Peyer's patch (tissue), 4 donors: ENCODE measurements around the gene COL28A1. TPM values are rescaled to one million over a fixed set of nuclear protein-coding genes. Genes with fewer than 3 reads are reported as not detected.

Experiments used
- DNase-seq, 3 donors: peaks; one replicate each; pipeline ENCODE4 v3.0.0-alpha.2; 2017 to 2019
- H3K27ac ChIP-seq, 4 donors: fragments of 200-600 bp; sonication (generic); one replicate each; pipeline ENCODE4 v1.5.1; 2016 to 2019
- H3K27me3 ChIP-seq, 2 donors: fragments of 200-600 bp; sonication (generic); one replicate each; pipeline ENCODE4 v1.5.1; 2019
- H3K36me3 ChIP-seq, 3 donors: fragments of 200-600 bp; sonication (generic); one replicate each; pipeline ENCODE4 v1.5.1; 2016 to 2019
- H3K4me1 ChIP-seq, 4 donors: fragments of 200-600 bp; sonication (generic); one replicate each; pipeline ENCODE4 v1.5.1; 2016 to 2019
- H3K4me3 ChIP-seq, 4 donors: fragments of 200-600 bp; sonication (generic); 1 replicate in 3 of 4; 2 replicates in 1 of 4; pipeline ENCODE4 v1.5.1; 2016 to 2019; ENCODE audit warnings: mild to moderate bottlenecking in 1 of 4
- H3K9me3 ChIP-seq, 4 donors: fragments of 200-600 bp; sonication (generic); one replicate each; pipeline ENCODE4 v1.5.1; 2016 to 2019; ENCODE audit warnings: mild to moderate bottlenecking in 1 of 4
- POLR2A ChIP-seq, 2 donors: fragments of 450-650 bp; IDR thresholded peaks; one replicate each; pipeline ENCODE4 v1.5.1; 2017; ENCODE audit warnings: antibody characterized with exemption in 2 of 2, mild to moderate bottlenecking in 2 of 2, moderate library complexity in 2 of 2
- total RNA-seq, 4 donors: library from RNA; depleted of rRNA; stranded (reverse); fragments of >200 nt; gene quantifications; one replicate each; pipeline ENCODE4 v1.1.0, GENCODE V29; 2016
- TF ChIP-seq, protein P1 (sequence below), 6 experiments: fragments of 450-650 bp in 4 of 6; fragments of 200-600 bp in 2 of 6; sonication (generic) in 1 of 6; IDR thresholded peaks; one replicate each; pipeline ENCODE4 v1.5.1; 2017 to 2019; ENCODE audit warnings: antibody characterized with exemption in 6 of 6, mild to moderate bottlenecking in 3 of 6, moderate library complexity in 1 of 6

COL28A1 gene
- total RNA-seq, 4 donors from 2014 or later: 1.4 to 5.8 (median 1.9) TPM

DNA sequence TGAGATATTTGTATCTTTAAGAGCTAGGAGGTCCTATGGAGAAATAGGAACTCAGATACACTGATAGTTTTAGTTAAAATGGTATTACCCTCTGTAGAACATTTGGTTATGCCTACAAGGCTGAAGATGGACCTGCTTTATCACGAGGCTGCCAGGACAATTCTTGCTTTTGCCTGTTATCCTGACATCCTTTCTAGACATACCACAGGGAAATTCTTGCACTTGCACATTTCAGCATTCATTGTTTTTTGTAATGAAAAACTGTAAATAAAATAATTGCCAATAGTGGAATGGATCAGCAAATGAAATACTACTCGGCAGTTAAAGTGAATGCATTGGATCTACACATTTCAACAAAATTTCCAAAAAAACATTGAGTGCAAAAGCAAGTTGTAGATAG, 9.7 kb downstream of the COL28A1 start:
- Histone ChIP-seq H3K4me1 (no peaks in the 10 kb centered on the region), H3K9me3 (no peaks in the 10 kb centered on the region), H3K4me3 (no peak overlapping the region), H3K27me3 (no peaks in the 10 kb centered on the region), H3K36me3 (no peaks in the 10 kb centered on the region), H3K27ac (no peak overlapping the region)
- DNase-seq: no peak
- TF ChIP-seq, protein P1, sequence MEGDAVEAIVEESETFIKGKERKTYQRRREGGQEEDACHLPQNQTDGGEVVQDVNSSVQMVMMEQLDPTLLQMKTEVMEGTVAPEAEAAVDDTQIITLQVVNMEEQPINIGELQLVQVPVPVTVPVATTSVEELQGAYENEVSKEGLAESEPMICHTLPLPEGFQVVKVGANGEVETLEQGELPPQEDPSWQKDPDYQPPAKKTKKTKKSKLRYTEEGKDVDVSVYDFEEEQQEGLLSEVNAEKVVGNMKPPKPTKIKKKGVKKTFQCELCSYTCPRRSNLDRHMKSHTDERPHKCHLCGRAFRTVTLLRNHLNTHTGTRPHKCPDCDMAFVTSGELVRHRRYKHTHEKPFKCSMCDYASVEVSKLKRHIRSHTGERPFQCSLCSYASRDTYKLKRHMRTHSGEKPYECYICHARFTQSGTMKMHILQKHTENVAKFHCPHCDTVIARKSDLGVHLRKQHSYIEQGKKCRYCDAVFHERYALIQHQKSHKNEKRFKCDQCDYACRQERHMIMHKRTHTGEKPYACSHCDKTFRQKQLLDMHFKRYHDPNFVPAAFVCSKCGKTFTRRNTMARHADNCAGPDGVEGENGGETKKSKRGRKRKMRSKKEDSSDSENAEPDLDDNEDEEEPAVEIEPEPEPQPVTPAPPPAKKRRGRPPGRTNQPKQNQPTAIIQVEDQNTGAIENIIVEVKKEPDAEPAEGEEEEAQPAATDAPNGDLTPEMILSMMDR (IDR thresholded peaks at IDR 0.05): no peak
- no peak for TF ChIP-seq POLR2A (IDR thresholded peaks at IDR 0.05)

DNA sequence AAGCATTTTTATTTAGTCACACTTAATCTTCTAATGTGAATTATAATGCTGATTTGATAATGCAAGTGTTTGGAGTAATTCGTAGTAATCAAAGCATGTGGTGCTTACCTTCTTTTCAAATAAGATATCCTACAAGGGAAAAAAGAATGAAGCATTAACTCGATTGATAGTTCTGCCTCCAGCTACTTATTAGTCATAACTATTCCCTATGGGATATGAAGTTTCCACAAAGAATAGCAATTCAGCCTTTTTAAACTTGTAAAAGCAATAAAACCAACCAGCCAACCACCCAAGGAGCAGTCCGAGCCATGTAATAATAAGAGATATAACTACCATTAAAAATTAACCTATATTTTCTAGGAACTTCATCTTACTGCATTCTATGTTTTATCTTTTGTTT, 11.6 kb downstream of the COL28A1 start:
- H3K9me3 ChIP-seq: no peaks in the 10 kb centered on the region
- no peak overlapping the region for H3K27ac ChIP-seq
- no peak overlapping the region for H3K4me3 ChIP-seq
- no peaks in the 10 kb centered on the region for H3K4me1 ChIP-seq
- H3K36me3 ChIP-seq: no peaks in the 10 kb centered on the region
- no peaks in the 10 kb centered on the region for H3K27me3 ChIP-seq
- DNase-seq: no peak
- TF ChIP-seq, protein P1 (IDR thresholded peaks at IDR 0.05): no peak
- no peak for TF ChIP-seq POLR2A (IDR thresholded peaks at IDR 0.05)

DNA sequence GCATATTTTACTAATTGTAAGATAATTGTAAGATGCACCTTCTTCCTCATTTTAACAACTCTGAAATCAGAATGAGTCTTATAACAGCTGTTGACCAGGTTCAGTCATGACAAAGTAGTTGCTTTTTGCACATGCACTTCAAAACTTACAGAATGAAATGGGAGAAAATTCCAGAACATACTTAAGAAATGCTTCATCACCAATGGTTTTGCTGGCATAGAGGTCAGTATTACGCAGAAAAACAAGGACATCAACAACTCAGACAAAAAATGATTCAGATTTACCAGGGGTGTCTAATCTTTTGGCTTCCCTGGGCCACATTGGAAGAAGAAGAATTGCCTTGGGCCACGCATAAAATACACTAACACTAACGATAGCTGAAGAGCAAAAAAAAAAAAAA, 13.3 kb downstream of the COL28A1 start:
- Histone ChIP-seq H3K27ac (no peak overlapping the region), H3K9me3 (no peaks in the 10 kb centered on the region), H3K4me1 (no peaks in the 10 kb centered on the region), H3K27me3 (no peaks in the 10 kb centered on the region), H3K36me3 (no peaks in the 10 kb centered on the region), H3K4me3 (no peak overlapping the region)
- no peak for DNase-seq
- TF ChIP-seq POLR2A (IDR thresholded peaks at IDR 0.05): no peak
- TF ChIP-seq, protein P1 (IDR thresholded peaks at IDR 0.05): no peak

DNA sequence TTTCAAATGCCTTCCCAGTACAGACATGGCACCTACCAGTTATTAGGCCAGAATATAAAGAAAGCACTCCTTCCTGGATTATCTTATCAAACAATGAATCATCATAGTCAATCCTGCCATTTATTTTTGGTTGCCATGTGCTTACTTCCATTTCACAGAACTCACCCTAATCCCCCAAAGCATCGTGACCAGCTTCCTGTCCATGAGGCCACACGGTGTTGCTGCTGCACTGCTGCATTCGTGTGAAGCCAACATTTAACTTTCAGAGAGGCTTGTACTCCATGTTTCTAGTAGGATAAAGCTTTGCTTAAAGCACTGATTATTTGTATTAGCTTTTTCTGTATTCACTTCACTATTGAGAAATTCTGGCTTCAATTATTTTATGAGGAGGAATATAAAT, 14.4 kb downstream of the COL28A1 start:
- TF ChIP-seq POLR2A (IDR thresholded peaks at IDR 0.05): no peak
- TF ChIP-seq, protein P1 (IDR thresholded peaks at IDR 0.05): no peak
- no peaks in the 10 kb centered on the region for H3K27me3 ChIP-seq
- H3K4me1 ChIP-seq: peaks cover 0 to 11% (median 0%) of the 10 kb centered on the region in 4 donors
- DNase-seq: no peak
- H3K9me3 ChIP-seq: no peaks in the 10 kb centered on the region
- H3K4me3 ChIP-seq: no peak overlapping the region
- no peak overlapping the region for H3K27ac ChIP-seq
- H3K36me3 ChIP-seq: no peaks in the 10 kb centered on the region

DNA sequence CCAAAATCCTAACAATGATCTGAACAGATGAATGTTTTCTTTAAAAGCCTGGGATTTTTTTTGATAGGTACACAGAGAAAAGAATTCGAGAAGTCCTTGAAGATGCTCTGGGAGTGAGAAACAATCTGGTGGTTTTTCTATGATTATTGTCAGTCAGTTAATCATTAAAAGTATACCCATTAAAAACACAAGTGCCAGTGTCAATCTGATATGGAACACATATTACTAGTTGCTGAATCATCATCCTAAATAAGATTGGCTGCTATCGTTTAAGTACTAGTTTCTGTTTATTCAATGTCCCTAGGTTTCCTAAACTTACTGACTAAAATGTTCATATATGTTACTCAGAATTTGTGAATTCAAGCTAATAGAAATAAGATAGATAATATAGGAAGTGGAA, 16.1 kb downstream of the COL28A1 start:
- H3K4me1 ChIP-seq: peaks cover 0 to 12% (median 0%) of the 10 kb centered on the region in 4 donors
- H3K36me3 ChIP-seq: no peaks in the 10 kb centered on the region
- no peak for DNase-seq
- no peak overlapping the region for H3K4me3 ChIP-seq
- TF ChIP-seq POLR2A (IDR thresholded peaks at IDR 0.05): no peak
- no peaks in the 10 kb centered on the region for H3K9me3 ChIP-seq
- no peak overlapping the region for H3K27ac ChIP-seq
- H3K27me3 ChIP-seq: no peaks in the 10 kb centered on the region

DNA sequence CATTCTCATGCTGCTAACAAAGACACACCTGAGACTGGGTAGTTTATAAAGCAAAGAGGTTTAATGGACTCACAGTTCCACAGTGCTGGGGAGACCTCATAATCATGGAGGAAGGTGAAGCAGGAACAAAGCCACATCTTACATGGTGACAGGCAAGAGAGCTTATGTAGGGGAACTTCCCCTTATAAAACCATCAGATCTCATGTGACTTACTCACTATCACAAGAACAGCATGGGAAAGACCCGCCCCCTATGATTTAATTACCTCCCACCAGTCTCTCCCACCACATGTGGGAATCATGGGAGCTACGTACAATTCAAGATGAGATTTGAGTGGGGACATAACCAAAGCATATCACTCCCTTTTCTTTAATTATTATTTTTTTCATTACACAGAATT, 16.6 kb downstream of the COL28A1 start:
- no peak for DNase-seq
- Histone ChIP-seq H3K27ac (no peak overlapping the region), H3K9me3 (no peaks in the 10 kb centered on the region), H3K36me3 (no peaks in the 10 kb centered on the region), H3K4me3 (no peak overlapping the region), H3K4me1 (peaks cover 0 to 12% (median 0%) of the 10 kb centered on the region in 4 donors), H3K27me3 (no peaks in the 10 kb centered on the region)
- TF ChIP-seq, protein P1 (IDR thresholded peaks at IDR 0.05): no peak
- no peak for TF ChIP-seq POLR2A (IDR thresholded peaks at IDR 0.05)
